A673 (cell line): ENCODE data around the gene SLC66A2. TPM values are rescaled to one million over a fixed set of nuclear protein-coding genes. Genes with fewer than 3 reads are reported as not detected.

Source experiments
- BruUV-seq: library from RNA; stranded (reverse); fragments of 400-500 nt; replicated peaks from 2 replicates; lab custom pipeline; 2021; lab: Mats Ljungman, UMichigan
- CTCF ChIA-PET: fragments of 300-600 bp; sonication (Branson Sonifier 250); formaldehyde crosslinking; loops from one replicate; lab custom pipeline; 2022; ENCODE audit warnings: antibody characterized with exemption; lab: Charles Lee
- POLR2A ChIA-PET: fragments of 300-600 bp; sonication (Branson Sonifier 250); formaldehyde crosslinking; loops from one replicate; lab custom pipeline; 2022; ENCODE audit warnings: antibody characterized with exemption; ENCODE audit not compliant: low non-redundant PET; lab: Charles Lee
- DNase-seq: peaks from one replicate; pipeline ENCODE4 v3.0.0-alpha.2; 2015; ENCODE audit warnings: low spot score
- H3K27ac ChIP-seq: fragments of 200-600 bp; sonication (generic); 2 replicates; pipeline ENCODE4 v1.5.1; 2016; ENCODE audit warnings: mixed run types, low read depth, mild to moderate bottlenecking, mixed read lengths, antibody characterized with exemption, low read length; ENCODE audit not compliant: poor library complexity, severe bottlenecking
- H3K27me3 ChIP-seq: fragments of 200-600 bp; sonication (generic); replicated peaks from 2 replicates; pipeline ENCODE4 v1.6.1; 2017; ENCODE audit warnings: mixed run types, low read depth, mild to moderate bottlenecking, mixed read lengths, antibody characterized with exemption, low read length; ENCODE audit not compliant: insufficient read depth, poor library complexity
- H3K36me3 ChIP-seq: fragments of 200-600 bp; sonication (generic); 2 replicates; pipeline ENCODE4 v1.6.1; 2016; ENCODE audit warnings: mixed run types, mild to moderate bottlenecking, mixed read lengths, antibody characterized with exemption, low read length; ENCODE audit not compliant: insufficient read depth, poor library complexity, severe bottlenecking
- H3K4me1 ChIP-seq: fragments of 200-600 bp; sonication (generic); 2 replicates; pipeline ENCODE4 v1.6.1; 2017; ENCODE audit warnings: mixed run types, mild to moderate bottlenecking, mixed read lengths, antibody characterized with exemption, low read length; ENCODE audit not compliant: insufficient read depth, poor library complexity, severe bottlenecking
- H3K4me3 ChIP-seq: fragments of 200-600 bp; sonication (generic); 2 replicates; pipeline ENCODE4 v1.5.1; 2016; ENCODE audit warnings: low read depth, mixed run types, mild to moderate bottlenecking, mixed read lengths, low read length; ENCODE audit not compliant: poor library complexity, severe bottlenecking
- H3K9me3 ChIP-seq: fragments of 200-600 bp; sonication (generic); 2 replicates; pipeline ENCODE4 v1.6.1; 2016; ENCODE audit warnings: mixed run types, low read depth, mild to moderate bottlenecking, mixed read lengths, antibody characterized with exemption, low read length; ENCODE audit not compliant: poor library complexity, severe bottlenecking
- CTCF ChIP-seq: fragments of 300-800, 200-600 bp; sonication (generic); conservative IDR thresholded peaks from 2 replicates; pipeline ENCODE4 v1.5.1; 2017; ENCODE audit warnings: low read depth, mild to moderate bottlenecking, antibody characterized with exemption, low read length, moderate library complexity, mixed read lengths
- EZH2 ChIP-seq: fragments of 200-600 bp; sonication (generic); IDR thresholded peaks from 2 replicates; pipeline ENCODE4 v1.6.1; 2017; ENCODE audit warnings: borderline replicate concordance, low read depth, mild to moderate bottlenecking, mixed read lengths, antibody characterized with exemption, low read length; ENCODE audit not compliant: poor library complexity, severe bottlenecking
- intact Hi-C: fragments of 100-400 bp; cut with micrococcal nuclease; formaldehyde crosslinking; loops from one replicate; pipeline ENCODE4 v1.10.0; 2022; ENCODE audit not compliant: unreplicated experiment
- total RNA-seq: library from RNA; stranded (reverse); gene quantifications from 2 replicates; pipeline ENCODE4 v1.2.3, GENCODE V29; 2021

The SLC66A2 gene
- total RNA-seq, 1 experiment from 2014 or later, result 28.0 TPM

GRCh38 chr18:79901665-79902064 is 49.8 kb downstream of the SLC66A2 start:
- H3K9me3 ChIP-seq, result peaks cover 43% of the 10 kb centered on the region

GRCh38 chr18:79900610-79901570 is 50.6 kb downstream of the SLC66A2 start:
- peaks cover 51% of the 10 kb centered on the region for H3K9me3 ChIP-seq
- no peaks in the 10 kb centered on the region for H3K27me3 ChIP-seq
- H3K36me3 ChIP-seq, result peaks cover 8% of the 10 kb centered on the region
- POLR2A ChIA-PET, result no interaction called here
- DNase-seq, result no peak
- no peak for TF ChIP-seq EZH2
- TF ChIP-seq CTCF, result no peak
- H3K4me1 ChIP-seq, result no peaks in the 10 kb centered on the region
- no TSS peak for BruUV-seq
- no peak overlapping the region for H3K4me3 ChIP-seq
- intact Hi-C loops, result no loop called here
- CTCF ChIA-PET, result no interaction called here
- no peak overlapping the region for H3K27ac ChIP-seq

More at GRCh38 chr18:79901665-79902064, 49.8 kb downstream of the SLC66A2 start:
- TF ChIP-seq EZH2, result no peak
- TF ChIP-seq CTCF, result no peak
- BruUV-seq, result no TSS peak
- ChIA-PET CTCF (no interaction called here), POLR2A (no interaction called here)
- intact Hi-C loops, result no loop called here
- Histone ChIP-seq H3K27me3 (no peaks in the 10 kb centered on the region), H3K4me1 (no peaks in the 10 kb centered on the region), H3K27ac (no peak overlapping the region), H3K4me3 (no peak overlapping the region), H3K36me3 (peaks cover 8% of the 10 kb centered on the region)
- DNase-seq, result no peak

GRCh38 chr18:79899609-79900445 is 51.6 kb downstream of the SLC66A2 start:
- no peak overlapping the region for H3K4me3 ChIP-seq
- H3K4me1 ChIP-seq, result no peaks in the 10 kb centered on the region
- DNase-seq, result no peak
- H3K27me3 ChIP-seq, result no peaks in the 10 kb centered on the region
- intact Hi-C loops, result no loop called here
- peaks cover 8% of the 10 kb centered on the region for H3K36me3 ChIP-seq
- BruUV-seq, result no TSS peak
- peaks cover 61% of the 10 kb centered on the region for H3K9me3 ChIP-seq
- TF ChIP-seq EZH2 (no peak), CTCF (no peak)
- ChIA-PET CTCF (no interaction called here), POLR2A (no interaction called here)
- H3K27ac ChIP-seq, result no peak overlapping the region
